ENCODE results near the gene JAM3. TPM values are rescaled to one million over a fixed set of nuclear protein-coding genes. Genes with fewer than 3 reads are reported as not detected.

Gene JAM3
- total and polyA plus RNA-seq, 2 of the 4 experiments (the other 2 are of a cell fraction), result 38.0 to 71.5 TPM

DNA sequence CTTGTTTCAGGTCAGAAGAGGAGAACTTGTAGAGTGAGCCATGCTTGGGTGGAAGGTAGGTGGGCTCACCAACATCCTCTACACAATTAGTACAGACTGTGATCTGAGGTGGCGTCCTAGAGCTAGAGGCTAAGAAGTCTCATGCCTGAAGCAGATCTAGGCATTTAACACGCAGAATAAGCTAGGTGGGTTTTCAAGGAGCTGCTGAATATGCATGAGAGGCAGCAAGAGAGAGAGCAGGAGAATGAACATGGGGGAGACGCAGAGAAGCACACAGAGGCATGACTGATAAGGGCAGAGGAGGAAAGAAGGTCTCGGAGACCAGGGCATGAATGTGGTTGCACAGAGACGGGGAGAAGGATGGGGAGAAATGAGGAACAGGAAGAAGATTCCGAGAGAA, 36.8 kb upstream of the JAM3 start:
- no peak for TF ChIP-seq POLR2A (IDR thresholded peaks at IDR 0.05; ENCODE audit: low read depth, low read length)
- no peak for TF ChIP-seq ELK1 (IDR thresholded peaks at IDR 0.05; ENCODE audit: borderline replicate concordance, low read depth, low read length)
- TF ChIP-seq RFX5 (IDR thresholded peaks at IDR 0.05; ENCODE audit: low read depth, low read length), result no peak
- TF ChIP-seq MAFK (IDR thresholded peaks at IDR 0.05; ENCODE audit: low read depth, low read length), result no peak
- TF ChIP-seq NFE2L2 (IDR thresholded peaks at IDR 0.05; ENCODE audit: low read depth, low read length), result no peak
- no peak for TF ChIP-seq CHD1 (IDR thresholded peaks at IDR 0.05; ENCODE audit: low read depth, low read length)
- TF ChIP-seq CEBPB (IDR thresholded peaks at IDR 0.05; ENCODE audit: low read depth, low read length), result no peak
- no peak for TF ChIP-seq MXI1 (IDR thresholded peaks at IDR 0.05; ENCODE audit: borderline replicate concordance, low read depth, low read length)
- Histone ChIP-seq H2BK5ac (ENCODE audit: low read depth, low read length, poor library complexity, severe bottlenecking) (no peak overlapping the region), H2BK15ac (ENCODE audit: low read depth, low read length) (no peak overlapping the region), H3K27me3 (ENCODE audit: control insufficient read depth, insufficient read depth, low read length) (peaks cover 47% of the 10 kb centered on the region), H3K79me1 (ENCODE audit: low read depth in 1 of 2, low read length in 2 of 2) (no peaks in the 10 kb centered on the region), H2AFZ (replicated peaks; ENCODE audit: low read length, poor library complexity) (no peak overlapping the region), H2BK120ac (ENCODE audit: low read depth, low read length) (no peak overlapping the region), H3K18ac (ENCODE audit: low read depth, low read length) (no peak overlapping the region), H3K56ac (ENCODE audit: extremely low read depth, insufficient read depth, low read length) (no peak overlapping the region), H2BK20ac (ENCODE audit: low read depth, low read length) (no peak overlapping the region), H4K5ac (ENCODE audit: low read depth, low read length) (no peak overlapping the region), H3K14ac (replicated peaks; ENCODE audit: low read depth, low read length) (no peak overlapping the region), H3K4ac (ENCODE audit: low read depth, low read length) (no peak overlapping the region), H4K8ac (ENCODE audit: low read depth in 2 of 2, low read length in 2 of 2) (no peak overlapping the region), H3K9me1 (ENCODE audit: insufficient read depth, low read length) (no peaks in the 10 kb centered on the region), H3K9me3 (ENCODE audit: control insufficient read depth, insufficient read depth, low read length) (no peaks in the 10 kb centered on the region), H2AK9ac (replicated peaks; ENCODE audit: low read depth, low read length, poor library complexity) (peak overlapping the region; percentile 30), H3K4me3 (ENCODE audit: insufficient read depth, low read depth, low read length) (no peak overlapping the region), H3K36me3 (ENCODE audit: control insufficient read depth, insufficient read depth, low read length) (no peaks in the 10 kb centered on the region), H3K4me2 (ENCODE audit: low read depth, low read length) (no peak overlapping the region), H4K91ac (ENCODE audit: insufficient read depth, low read depth, low read length) (no peak overlapping the region), H4K20me1 (ENCODE audit: insufficient read depth, low read length) (no peaks in the 10 kb centered on the region), H3K27ac (ENCODE audit: insufficient read depth, low read length) (no peak overlapping the region), H2AK5ac (ENCODE audit: low read depth, low read length) (no peak overlapping the region), H3K23ac (ENCODE audit: low read depth, low read length) (no peak overlapping the region), H3K4me1 (ENCODE audit: control insufficient read depth, insufficient read depth, low read length) (peaks cover 3% of the 10 kb centered on the region; the same call in 1 of the 2 replicates), H3K9ac (ENCODE audit: low read depth, low read length) (no peak overlapping the region)
- no peak for ATAC-seq (ENCODE audit: low read depth)
- BruUV-seq (replicated peaks), result no TSS peak
- 80% methylated on average over 6 of the region's 6 CpGs; no CpG with 5 or more reads in 1 of the 2 experiments for WGBS, 2 experiments (ENCODE audit: extremely low coverage in 2 of 2, insufficient read length in 1 of 2)
- intact Hi-C loops (cut with micrococcal nuclease), result no loop called here
- DNase-seq, result no peak
- in situ Hi-C loops (cut with MboI; ENCODE audit: low sequenced_read_pairs), result no loop called here
- CTCF ChIA-PET, result no interaction called here
- POLR2A ChIA-PET (ENCODE audit: unreplicated experiment), result no interaction called here
- dilution Hi-C loops (cut with HindIII; ENCODE audit: low sequenced_read_pairs, unreplicated experiment), result no loop called here
